PC-3 (cell line): ENCODE measurements around the gene CAPN3. TPM values are rescaled to one million over a fixed set of nuclear protein-coding genes. Genes with fewer than 3 reads are reported as not detected.
A peak's percentile ranks its signal among the peaks of the same experiment; 100 is the strongest.

Experiments used
- ATAC-seq: fragments of 200-7000 bp; cut with Tn5 transposase; 2 replicates; pipeline ENCODE4 v1.9.1; 2020; ENCODE audit warnings: mild to moderate bottlenecking, moderate library complexity
- BruUV-seq: library from RNA; stranded (reverse); fragments of 400-500 nt; replicated peaks from 2 replicates; lab custom pipeline; 2021; lab: Mats Ljungman, UMichigan
- CTCF ChIA-PET: fragments of 300-600 bp; sonication (Branson Sonifier 250); formaldehyde crosslinking; loops from one replicate; lab custom pipeline; 2022; ENCODE audit warnings: antibody characterized with exemption; lab: Charles Lee
- POLR2A ChIA-PET: fragments of 300-600 bp; sonication (Branson Sonifier 250); formaldehyde crosslinking; loops from one replicate; lab custom pipeline; 2022; ENCODE audit warnings: antibody characterized with exemption; ENCODE audit not compliant: unreplicated experiment; lab: Charles Lee
- DNase-seq: peaks from one replicate; pipeline ENCODE4 v3.0.0-alpha.2; 2015
- H2AFZ ChIP-seq: fragments of 300-600 bp; sonication (generic); 2 replicates; pipeline ENCODE4 v1.6.0; 2016; ENCODE audit warnings: antibody characterized with exemption, low read length
- H3F3A ChIP-seq: fragments of 300-600 bp; sonication (generic); one replicate; pipeline ENCODE4 v1.6.0; 2017; ENCODE audit warnings: antibody characterized with exemption, low read length, control low read depth, mild to moderate bottlenecking; ENCODE audit not compliant: unreplicated experiment
- H3K27ac ChIP-seq: fragments of 300-600 bp; sonication (generic); 2 replicates; pipeline ENCODE4 v1.5.1; 2016; ENCODE audit warnings: mild to moderate bottlenecking, low read length
- H3K27me3 ChIP-seq: fragments of 300-600 bp; sonication (generic); 2 replicates; pipeline ENCODE4 v1.6.1; 2016; ENCODE audit warnings: low read length, mixed read lengths
- H3K36me3 ChIP-seq: fragments of 300-600 bp; sonication (generic); 2 replicates; pipeline ENCODE4 v1.6.1; 2016; ENCODE audit warnings: low read depth, mixed run types, low read length, mixed read lengths
- H3K4me1 ChIP-seq: fragments of 300-600 bp; sonication (generic); 2 replicates; pipeline ENCODE4 v1.5.1; 2016; ENCODE audit warnings: low read length; ENCODE audit not compliant: insufficient read depth
- H3K4me2 ChIP-seq: fragments of 300-600 bp; sonication (generic); 2 replicates; pipeline ENCODE4 v1.6.0; 2016; ENCODE audit warnings: low read length
- H3K4me3 ChIP-seq: fragments of 300-600 bp; sonication (generic); 2 replicates; pipeline ENCODE4 v1.5.1; 2016; ENCODE audit warnings: mild to moderate bottlenecking, low read length, mixed read lengths
- H3K79me2 ChIP-seq: fragments of 300-600 bp; sonication (generic); 2 replicates; pipeline ENCODE4 v1.6.1; 2017; ENCODE audit warnings: low read length, mixed read lengths
- H3K9ac ChIP-seq: fragments of 300-600 bp; sonication (generic); 2 replicates; pipeline ENCODE4 v1.6.0; 2016; ENCODE audit warnings: mild to moderate bottlenecking, low read length
- H3K9me2 ChIP-seq: fragments of 300-600 bp; sonication (generic); replicated peaks from 2 replicates; pipeline ENCODE4 v1.6.1; 2016; ENCODE audit warnings: mixed run types, low read length, mixed read lengths
- H3K9me3 ChIP-seq: fragments of 300-600 bp; sonication (generic); 2 replicates; pipeline ENCODE4 v1.6.1; 2016; ENCODE audit warnings: low read length, mixed read lengths
- H4K20me1 ChIP-seq: fragments of 300-600 bp; sonication (generic); 2 replicates; pipeline ENCODE4 v1.6.1; 2016; ENCODE audit warnings: low read length, mixed read lengths
- EZH2 ChIP-seq: fragments of 300-600 bp; sonication (generic); IDR thresholded peaks from one replicate; pipeline ENCODE4 v1.6.1; 2017; ENCODE audit warnings: antibody characterized with exemption, mild to moderate bottlenecking, low read length; ENCODE audit not compliant: unreplicated experiment
- EZH2phosphoT487 ChIP-seq: fragments of 300-600 bp; sonication (generic); IDR thresholded peaks from 2 replicates; pipeline ENCODE4 v1.6.1; 2018; ENCODE audit warnings: mild to moderate bottlenecking, antibody characterized with exemption, low read length, borderline replicate concordance
- intact Hi-C: fragments of 100-400 bp; cut with micrococcal nuclease; formaldehyde crosslinking; loops from 2 replicates; pipeline ENCODE4 v1.9.0; 2023
- total RNA-seq: library from RNA; depleted of rRNA; stranded (reverse); fragments of >200 nt; gene quantifications from 2 replicates; pipeline ENCODE4 v1.2.3, GENCODE V29; 2014
- TF ChIP-seq, protein P1 (sequence below): fragments of 300-600 bp; sonication (generic); conservative IDR thresholded peaks from 2 replicates; pipeline ENCODE4 v1.5.1; 2017; ENCODE audit warnings: antibody characterized with exemption, low read depth, mild to moderate bottlenecking, low read length

Gene CAPN3
- total RNA-seq, 1 experiment from 2014 or later: 0.40 TPM

DNA sequence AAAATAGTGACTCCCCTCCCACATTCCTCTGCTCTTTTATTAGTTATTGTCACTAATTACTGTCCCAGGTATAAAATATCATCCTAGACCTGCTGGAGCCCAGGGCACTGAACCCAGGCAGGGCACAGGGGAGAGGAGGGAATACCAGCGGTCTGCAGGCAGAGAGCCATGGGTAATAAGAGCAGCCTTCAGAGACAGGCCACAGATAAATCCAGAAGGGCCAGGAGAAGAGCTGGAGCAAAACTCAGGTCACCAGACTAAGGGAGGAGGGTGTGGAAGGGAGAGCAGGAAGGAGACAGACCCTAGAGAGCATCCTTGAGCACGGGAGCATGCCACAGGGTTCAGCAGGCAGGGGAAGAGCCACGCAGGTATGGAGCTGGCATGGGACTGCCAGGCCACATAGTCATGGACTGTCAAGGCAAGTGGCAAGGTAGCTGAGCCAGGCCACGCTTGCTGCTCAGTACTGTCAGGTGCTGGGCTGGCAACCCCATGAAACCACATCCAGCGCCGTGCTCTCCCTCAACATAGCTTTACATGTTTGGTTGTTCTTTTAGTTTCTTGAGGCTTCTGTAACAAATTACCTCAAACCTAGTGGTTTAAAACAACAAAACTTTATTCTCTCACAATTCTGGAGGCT, 15.6 kb upstream of the CAPN3 start:
- no peaks in the 10 kb centered on the region for H3K9me3 ChIP-seq
- H3F3A ChIP-seq: peaks cover 3% of the 10 kb centered on the region
- H4K20me1 ChIP-seq: no peaks in the 10 kb centered on the region
- peak overlapping the region; percentile 37; the same call in 1 of the 2 replicates for H3K27ac ChIP-seq
- ChIA-PET POLR2A (interaction anchor here (0.5 kb wide), 1 partner anchor 282 kb away, joined by 3 read pairs; no protein-coding TSS in a partner anchor), CTCF (no interaction called here)
- H3K79me2 ChIP-seq: no peaks in the 10 kb centered on the region
- H3K4me1 ChIP-seq: peaks cover 24% of the 10 kb centered on the region
- no TSS peak for BruUV-seq
- no peak overlapping the region for H3K4me3 ChIP-seq
- no peak for ATAC-seq
- H3K36me3 ChIP-seq: no peaks in the 10 kb centered on the region
- H3K27me3 ChIP-seq: no peaks in the 10 kb centered on the region
- H3K9ac ChIP-seq: no peak overlapping the region
- intact Hi-C loops: no loop called here
- no peak overlapping the region for H3K4me2 ChIP-seq
- DNase-seq: no peak
- no peaks in the 10 kb centered on the region for H3K9me2 ChIP-seq
- no peak for TF ChIP-seq EZH2phosphoT487
- TF ChIP-seq EZH2: no peak
- TF ChIP-seq, protein P1, sequence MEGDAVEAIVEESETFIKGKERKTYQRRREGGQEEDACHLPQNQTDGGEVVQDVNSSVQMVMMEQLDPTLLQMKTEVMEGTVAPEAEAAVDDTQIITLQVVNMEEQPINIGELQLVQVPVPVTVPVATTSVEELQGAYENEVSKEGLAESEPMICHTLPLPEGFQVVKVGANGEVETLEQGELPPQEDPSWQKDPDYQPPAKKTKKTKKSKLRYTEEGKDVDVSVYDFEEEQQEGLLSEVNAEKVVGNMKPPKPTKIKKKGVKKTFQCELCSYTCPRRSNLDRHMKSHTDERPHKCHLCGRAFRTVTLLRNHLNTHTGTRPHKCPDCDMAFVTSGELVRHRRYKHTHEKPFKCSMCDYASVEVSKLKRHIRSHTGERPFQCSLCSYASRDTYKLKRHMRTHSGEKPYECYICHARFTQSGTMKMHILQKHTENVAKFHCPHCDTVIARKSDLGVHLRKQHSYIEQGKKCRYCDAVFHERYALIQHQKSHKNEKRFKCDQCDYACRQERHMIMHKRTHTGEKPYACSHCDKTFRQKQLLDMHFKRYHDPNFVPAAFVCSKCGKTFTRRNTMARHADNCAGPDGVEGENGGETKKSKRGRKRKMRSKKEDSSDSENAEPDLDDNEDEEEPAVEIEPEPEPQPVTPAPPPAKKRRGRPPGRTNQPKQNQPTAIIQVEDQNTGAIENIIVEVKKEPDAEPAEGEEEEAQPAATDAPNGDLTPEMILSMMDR: no peak
- no peak overlapping the region for H2AFZ ChIP-seq

DNA sequence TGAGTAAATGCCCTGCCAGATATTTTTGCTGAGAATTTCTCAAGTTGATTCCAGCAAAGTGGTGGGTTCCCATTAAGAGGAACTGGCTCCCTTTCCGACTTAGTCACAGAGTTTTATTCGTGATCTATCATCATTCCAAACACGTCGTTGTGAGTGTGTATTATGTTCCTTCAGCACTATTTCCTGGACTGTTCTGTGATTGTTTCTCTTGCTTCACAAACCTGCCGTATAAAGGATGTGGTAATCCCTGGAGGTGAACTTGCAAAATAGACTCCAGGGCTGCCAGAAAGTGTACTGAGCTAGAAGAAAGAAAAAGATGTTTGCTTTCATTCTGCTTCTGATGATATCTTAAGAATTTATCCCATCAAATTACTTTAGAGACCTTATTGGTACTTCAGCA, 14.5 kb upstream of the CAPN3 start:
- Histone ChIP-seq H4K20me1 (no peaks in the 10 kb centered on the region), H3F3A (peaks cover 3% of the 10 kb centered on the region), H3K9me2 (no peaks in the 10 kb centered on the region), H2AFZ (no peak overlapping the region), H3K4me3 (no peak overlapping the region), H3K9ac (no peak overlapping the region), H3K36me3 (no peaks in the 10 kb centered on the region), H3K9me3 (no peaks in the 10 kb centered on the region), H3K79me2 (no peaks in the 10 kb centered on the region), H3K27me3 (no peaks in the 10 kb centered on the region), H3K4me1 (peaks cover 24% of the 10 kb centered on the region), H3K4me2 (peak overlapping the region; percentile 5; the same call in 1 of the 2 replicates), H3K27ac (peak overlapping the region; percentile 37)
- no peak for TF ChIP-seq EZH2
- TF ChIP-seq, protein P1: no peak
- no peak for TF ChIP-seq EZH2phosphoT487
- ChIA-PET CTCF (no interaction called here), POLR2A (no interaction called here)
- ATAC-seq: peak; percentile 67
- no TSS peak for BruUV-seq
- intact Hi-C loops: no loop called here
- DNase-seq: peak; percentile 68

DNA sequence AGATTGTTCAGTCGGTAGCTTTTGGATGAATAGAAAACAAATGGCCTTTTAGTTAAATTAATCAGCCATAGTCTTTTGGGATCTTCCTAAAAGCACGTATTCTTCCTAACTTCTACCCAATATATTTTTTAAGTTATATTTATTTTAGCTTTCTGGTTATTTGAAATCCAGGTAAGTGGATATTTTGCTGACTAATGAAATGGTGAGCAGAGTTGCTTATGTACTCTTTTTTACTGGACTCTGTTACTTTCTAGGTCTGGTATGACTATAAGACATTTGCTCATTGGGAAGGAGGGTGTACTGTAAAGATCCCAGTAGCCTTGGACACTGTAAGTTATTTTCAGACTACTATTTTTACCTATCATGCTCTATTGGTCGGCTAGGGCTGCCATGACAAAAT, 13.8 kb upstream of the CAPN3 start:
- H3K4me2 ChIP-seq: 0 out of 2 replicates have a peak overlapping the region, but pooled peaks have one; percentile 5
- H3K9ac ChIP-seq: no peak overlapping the region
- no peaks in the 10 kb centered on the region for H3K36me3 ChIP-seq
- no peaks in the 10 kb centered on the region for H4K20me1 ChIP-seq
- ATAC-seq (no peak), DNase-seq (no peak)
- intact Hi-C loops: no loop called here
- peaks cover 3% of the 10 kb centered on the region for H3F3A ChIP-seq
- ChIA-PET CTCF (no interaction called here), POLR2A (no interaction called here)
- H3K27ac ChIP-seq: no peak overlapping the region
- H3K79me2 ChIP-seq: no peaks in the 10 kb centered on the region
- H2AFZ ChIP-seq: no peak overlapping the region
- H3K27me3 ChIP-seq: no peaks in the 10 kb centered on the region
- H3K4me3 ChIP-seq: no peak overlapping the region
- no peaks in the 10 kb centered on the region for H3K9me2 ChIP-seq
- BruUV-seq: no TSS peak
- H3K9me3 ChIP-seq: no peaks in the 10 kb centered on the region
- TF ChIP-seq EZH2phosphoT487: no peak
- no peak for TF ChIP-seq EZH2
- TF ChIP-seq, protein P1: no peak
- peaks cover 24% of the 10 kb centered on the region for H3K4me1 ChIP-seq
